C4-2B (cell line): ENCODE results near the gene TWF2.

Source experiments
- H3K27ac ChIP-seq: fragments of 450-650 bp; 2 replicates; pipeline ENCODE4 v1.5.1; 2017
- ZFX ChIP-seq: fragments of 450-650 bp; IDR thresholded peaks from 2 replicates; pipeline ENCODE4 v1.6.1; 2017
- TF ChIP-seq, protein P1 (sequence below): fragments of 450-650 bp; conservative IDR thresholded peaks from 2 replicates; pipeline ENCODE4 v1.5.1; 2017; ENCODE audit warnings: mild to moderate bottlenecking

TWF2 gene

DNA sequence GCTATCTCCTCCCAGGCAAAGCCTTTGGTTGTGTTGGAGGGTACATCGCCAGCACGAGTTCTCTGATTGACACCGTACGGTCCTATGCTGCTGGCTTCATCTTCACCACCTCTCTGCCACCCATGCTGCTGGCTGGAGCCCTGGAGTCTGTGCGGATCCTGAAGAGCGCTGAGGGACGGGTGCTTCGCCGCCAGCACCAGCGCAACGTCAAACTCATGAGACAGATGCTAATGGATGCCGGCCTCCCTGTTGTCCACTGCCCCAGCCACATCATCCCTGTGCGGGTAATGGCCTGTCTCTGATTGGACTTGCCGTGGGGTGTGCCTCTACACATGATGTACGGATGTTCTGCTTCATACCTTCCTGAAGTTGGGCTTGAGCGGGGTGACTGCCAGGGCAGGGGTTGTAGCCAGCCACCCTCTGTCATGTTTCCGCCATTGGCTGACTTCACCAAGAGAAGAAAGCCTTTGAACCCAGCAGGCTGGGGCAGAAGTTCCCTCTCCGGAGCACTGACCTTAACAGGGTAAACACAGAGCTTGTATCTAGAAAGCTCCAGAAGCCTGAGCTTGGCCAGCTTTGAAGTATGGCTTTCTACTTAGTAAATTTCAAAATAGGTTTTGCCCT lies 27.6 kb downstream of the TWF2 start:
- peak overlapping the region; percentile 10; the same call in 1 of the 2 replicates for H3K27ac ChIP-seq
- TF ChIP-seq, protein P1, sequence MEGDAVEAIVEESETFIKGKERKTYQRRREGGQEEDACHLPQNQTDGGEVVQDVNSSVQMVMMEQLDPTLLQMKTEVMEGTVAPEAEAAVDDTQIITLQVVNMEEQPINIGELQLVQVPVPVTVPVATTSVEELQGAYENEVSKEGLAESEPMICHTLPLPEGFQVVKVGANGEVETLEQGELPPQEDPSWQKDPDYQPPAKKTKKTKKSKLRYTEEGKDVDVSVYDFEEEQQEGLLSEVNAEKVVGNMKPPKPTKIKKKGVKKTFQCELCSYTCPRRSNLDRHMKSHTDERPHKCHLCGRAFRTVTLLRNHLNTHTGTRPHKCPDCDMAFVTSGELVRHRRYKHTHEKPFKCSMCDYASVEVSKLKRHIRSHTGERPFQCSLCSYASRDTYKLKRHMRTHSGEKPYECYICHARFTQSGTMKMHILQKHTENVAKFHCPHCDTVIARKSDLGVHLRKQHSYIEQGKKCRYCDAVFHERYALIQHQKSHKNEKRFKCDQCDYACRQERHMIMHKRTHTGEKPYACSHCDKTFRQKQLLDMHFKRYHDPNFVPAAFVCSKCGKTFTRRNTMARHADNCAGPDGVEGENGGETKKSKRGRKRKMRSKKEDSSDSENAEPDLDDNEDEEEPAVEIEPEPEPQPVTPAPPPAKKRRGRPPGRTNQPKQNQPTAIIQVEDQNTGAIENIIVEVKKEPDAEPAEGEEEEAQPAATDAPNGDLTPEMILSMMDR = no peak
- TF ChIP-seq ZFX = no peak

DNA sequence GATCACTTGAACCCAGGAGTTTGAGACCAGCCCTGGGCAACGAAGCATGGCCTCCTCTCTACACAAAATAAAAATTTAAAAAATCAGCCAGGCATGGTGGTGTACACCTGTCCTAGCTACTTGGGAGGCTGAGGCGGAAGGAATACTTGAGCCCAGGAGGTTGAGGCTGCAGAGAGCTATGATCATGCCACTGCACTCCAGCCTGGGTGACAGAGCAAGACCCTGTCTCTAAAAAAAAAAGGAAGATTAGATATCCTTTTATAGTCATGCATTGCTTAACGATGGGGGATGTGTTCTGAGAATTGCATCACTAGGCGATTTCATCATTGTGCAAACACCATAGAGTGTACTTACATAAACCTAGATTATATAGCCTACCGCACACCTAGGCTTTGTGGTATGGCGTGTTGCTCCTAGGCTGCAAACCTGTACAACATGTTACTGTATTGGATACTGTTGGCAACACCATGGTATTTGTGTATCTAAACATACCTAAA lies 28.4 kb downstream of the TWF2 start:
- peak overlapping the region; percentile 53 for H3K27ac ChIP-seq
- TF ChIP-seq ZFX = no peak
- TF ChIP-seq, protein P1 = no peak

DNA sequence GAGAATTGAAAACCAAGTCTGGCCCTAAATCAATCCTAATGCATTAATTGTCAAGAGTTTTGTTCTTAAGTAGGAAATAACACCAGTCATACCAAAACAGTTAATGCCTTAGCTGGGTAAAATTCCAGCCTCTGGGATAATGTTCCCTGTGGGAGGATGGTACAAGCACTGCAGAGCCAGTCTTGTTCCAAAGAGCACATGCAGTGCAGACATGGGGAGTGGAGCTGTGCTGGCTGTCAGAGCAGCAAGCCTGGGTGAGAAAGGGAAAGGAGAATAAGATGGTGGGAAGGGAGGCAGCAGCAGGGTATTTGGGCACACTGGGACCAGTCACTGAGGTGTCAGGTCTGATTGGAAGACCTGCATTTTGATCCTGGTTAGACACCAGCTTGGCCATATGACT lies 28.9 kb downstream of the TWF2 start:
- peak overlapping the region; percentile 53 for H3K27ac ChIP-seq
- TF ChIP-seq, protein P1 = no peak
- no peak for TF ChIP-seq ZFX

GRCh38 chr3:52208556-52208955 lies 30.4 kb downstream of the TWF2 start:
- no peak overlapping the region for H3K27ac ChIP-seq
- no peak for TF ChIP-seq ZFX
- TF ChIP-seq, protein P1 = no peak

DNA sequence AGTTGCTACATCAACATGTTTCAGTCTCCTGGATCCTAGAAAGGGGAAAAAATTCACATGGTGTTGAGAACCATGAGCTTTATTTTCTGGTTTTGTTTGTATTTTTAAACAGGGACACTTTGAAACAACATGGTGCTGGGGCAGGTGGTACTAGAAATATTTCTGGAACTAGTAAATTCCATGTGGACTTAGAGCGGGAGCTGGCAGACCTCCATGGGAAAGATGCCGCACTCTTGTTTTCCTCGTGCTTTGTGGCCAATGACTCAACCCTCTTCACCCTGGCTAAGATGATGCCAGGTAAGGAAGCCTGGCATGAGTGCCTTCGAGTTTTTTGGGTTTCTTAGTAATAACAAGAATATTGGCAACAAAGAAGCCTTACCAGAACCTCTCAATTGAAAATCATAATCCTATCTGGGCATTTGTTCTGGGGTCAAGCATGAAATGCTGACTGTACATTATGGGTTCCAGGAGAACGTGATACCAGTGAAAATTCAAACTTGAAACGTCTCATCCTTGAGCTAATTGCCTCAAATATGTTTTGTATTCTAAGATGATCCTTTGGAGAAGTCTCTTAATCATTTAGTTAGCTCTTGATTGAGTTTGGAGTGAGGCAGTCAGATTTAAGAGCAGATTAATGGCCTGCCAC lies 33.1 kb downstream of the TWF2 start:
- H3K27ac ChIP-seq = no peak overlapping the region
- TF ChIP-seq ZFX = no peak
- TF ChIP-seq, protein P1 = no peak

DNA sequence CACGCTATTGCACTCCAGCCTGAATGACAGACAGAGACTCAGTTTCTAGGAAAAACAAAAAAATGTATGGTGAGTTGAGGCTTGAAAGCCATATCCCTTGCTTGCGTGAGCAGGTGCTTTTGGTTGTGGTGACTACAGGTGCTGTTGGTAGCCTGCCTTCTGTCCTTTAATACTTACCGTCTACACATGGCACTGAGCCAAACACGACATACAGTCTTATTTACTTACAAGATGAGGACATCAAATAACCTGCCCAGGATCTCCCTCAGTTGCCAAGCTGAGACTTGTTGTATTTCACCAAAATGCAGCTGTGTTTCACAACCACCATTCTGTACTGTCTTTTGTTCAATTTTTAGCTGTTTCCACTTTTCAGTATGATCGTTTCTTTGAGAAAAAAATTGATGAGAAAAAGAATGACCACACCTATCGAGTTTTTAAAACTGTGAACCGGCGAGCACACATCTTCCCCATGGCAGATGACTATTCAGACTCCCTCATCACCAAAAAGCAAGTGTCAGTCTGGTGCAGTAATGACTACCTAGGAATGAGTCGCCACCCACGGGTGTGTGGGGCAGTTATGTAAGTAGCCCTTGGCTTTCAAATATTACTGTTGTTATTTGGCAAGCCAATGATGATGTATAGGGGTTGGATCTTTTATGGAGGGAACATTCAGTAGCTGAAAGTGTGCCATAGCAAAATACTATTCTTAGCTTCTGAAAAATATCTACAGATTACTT lies 34.5 kb downstream of the TWF2 start:
- peak overlapping the region; percentile 28; the same call in 1 of the 2 replicates for H3K27ac ChIP-seq
- no peak for TF ChIP-seq ZFX
- TF ChIP-seq, protein P1 = no peak

- no peak for TF ChIP-seq ZFX
- TF ChIP-seq, protein P1 = no peak
- H3K27ac ChIP-seq = no peak overlapping the region; the same call in 1 of the 2 replicates
These were observed 35.3 kb downstream of the TWF2 start for GRCh38 chr3:52203701-52204100.
